GM20431 (cell line): ENCODE results near the gene TMCC2.

ENCODE experiments used
- in situ Hi-C: fragments of 300-500 bp; cut with MseI, MboI; formaldehyde crosslinking; loops from one replicate; pipeline ENCODE4 v1.15.0; 2020; ENCODE audit warnings: low sequenced_read_pairs; ENCODE audit not compliant: unreplicated experiment

Gene TMCC2

GRCh38 chr1:205318231-205318991 lies 90.7 kb downstream of the TMCC2 start:
- in situ Hi-C loops: no loop called here

- in situ Hi-C loops: no loop called here
Observed at GRCh38 chr1:205319081-205320018, 91.6 kb downstream of the TMCC2 start.

GRCh38 chr1:205321162-205321958 lies 93.6 kb downstream of the TMCC2 start, which contains the start of gene NUAK2:
Gene NUAK2, minus strand, starts transcription at chr1:205321745. Its CDS starts 117 bp downstream, at chr1:205321628.
- in situ Hi-C loops: no loop called here

GRCh38 chr1:205321959-205322283 lies 94.2 kb downstream of the TMCC2 start:
- in situ Hi-C loops: no loop called here
